WTC11 (cell line): Measurements from ENCODE around the gene LCAT. TPM values are rescaled to one million over a fixed set of nuclear protein-coding genes. Genes with fewer than 3 reads are reported as not detected.

ENCODE experiments used
- ATAC-seq: fragments of 200-7000 bp; cut with Tn5 transposase; 2 replicates; pipeline ENCODE4 v1.10.0; 2021; ENCODE audit warnings: mild to moderate bottlenecking, moderate library complexity
- CTCF ChIA-PET: fragments of 300-600 bp; sonication (Branson Sonifier 250); formaldehyde crosslinking; loops from one replicate; lab custom pipeline; 2021; ENCODE audit warnings: antibody characterized with exemption; lab: Charles Lee
- POLR2A ChIA-PET: fragments of 350-600 bp; sonication (Branson Sonifier 250); formaldehyde crosslinking; loops from one replicate; lab custom pipeline; 2021; ENCODE audit warnings: antibody characterized with exemption; lab: Charles Lee
- DNase-seq: peaks from one replicate; pipeline ENCODE4 v3.0.0; 2021; ENCODE audit warnings: low spot score
- H3K27ac Mint-ChIP-seq: 2 replicates; pipeline ENCODE4 v1.8.0; 2021; ENCODE audit warnings: mixed read lengths
- H3K27me3 Mint-ChIP-seq: 2 replicates; pipeline ENCODE4 v1.8.0; 2021; ENCODE audit warnings: low read depth, mild to moderate bottlenecking, moderate library complexity, mixed read lengths
- H3K36me3 Mint-ChIP-seq: 2 replicates; pipeline ENCODE4 v1.8.0; 2021; ENCODE audit warnings: mixed read lengths
- H3K4me1 Mint-ChIP-seq: 2 replicates; pipeline ENCODE4 v1.8.0; 2022; ENCODE audit warnings: mixed read lengths
- H3K4me3 Mint-ChIP-seq: 2 replicates; pipeline ENCODE4 v1.8.0; 2021; ENCODE audit warnings: mild to moderate bottlenecking, moderate library complexity, mixed read lengths
- H3K9me3 Mint-ChIP-seq: 2 replicates; pipeline ENCODE4 v1.8.0; 2021; ENCODE audit warnings: mixed read lengths
- ELF4 ChIP-seq: sonication (generic); formaldehyde crosslinking; IDR thresholded peaks from 2 replicates; pipeline ENCODE4 v1.8.1; 2022; ENCODE audit warnings: low read depth, mild to moderate bottlenecking, moderate library complexity, missing genetic modification reagents
- EMX1 ChIP-seq: fragments of 250-450 bp; sonication (Bioruptor Pico); IDR thresholded peaks from 2 replicates; pipeline ENCODE4 v1.8.0; 2021; ENCODE audit warnings: mild to moderate bottlenecking
- FOXK1 ChIP-seq: sonication (generic); formaldehyde crosslinking; IDR thresholded peaks from 2 replicates; pipeline ENCODE4 v1.8.0; 2022; ENCODE audit warnings: mild to moderate bottlenecking, moderate library complexity, missing genetic modification reagents
- FOXP1 ChIP-seq: sonication (generic); formaldehyde crosslinking; IDR thresholded peaks from 2 replicates; pipeline ENCODE4 v1.8.0; 2022; ENCODE audit warnings: missing genetic modification reagents, mild to moderate bottlenecking, moderate library complexity, borderline replicate concordance
- GRHL2 ChIP-seq: fragments of 250-450 bp; sonication (Bioruptor Pico); IDR thresholded peaks from 2 replicates; pipeline ENCODE4 v1.8.0; 2022; ENCODE audit warnings: mild to moderate bottlenecking, moderate library complexity; ENCODE audit not compliant: insufficient replicate concordance, severe bottlenecking
- GTF2I ChIP-seq: fragments of 250-450 bp; sonication (Bioruptor Pico); conservative IDR thresholded peaks from 2 replicates; pipeline ENCODE4 v1.4.0; 2021; ENCODE audit warnings: mild to moderate bottlenecking
- NFYB ChIP-seq: sonication (generic); formaldehyde crosslinking; conservative IDR thresholded peaks from 2 replicates; pipeline ENCODE4 v1.8.0; 2022; ENCODE audit warnings: low read depth, missing genetic modification reagents
- NR2C2 ChIP-seq: sonication (generic); formaldehyde crosslinking; IDR thresholded peaks from 2 replicates; pipeline ENCODE4 v1.8.0; 2022; ENCODE audit warnings: mild to moderate bottlenecking, missing genetic modification reagents
- SMAD3 ChIP-seq: sonication (generic); formaldehyde crosslinking; IDR thresholded peaks from 2 replicates; pipeline ENCODE4 v1.8.0; 2022; ENCODE audit warnings: missing genetic modification reagents, mild to moderate bottlenecking, borderline replicate concordance
- SMAD4 ChIP-seq: sonication (generic); formaldehyde crosslinking; IDR thresholded peaks from 2 replicates; pipeline ENCODE4 v1.8.0; 2022; ENCODE audit warnings: mild to moderate bottlenecking, missing genetic modification reagents
- SP1 ChIP-seq: sonication (generic); formaldehyde crosslinking; conservative IDR thresholded peaks from 2 replicates; pipeline ENCODE4 v1.8.1; 2022; ENCODE audit warnings: missing genetic modification reagents
- TCF7 ChIP-seq: sonication (generic); formaldehyde crosslinking; IDR thresholded peaks from 2 replicates; pipeline ENCODE4 v1.8.0; 2022; ENCODE audit warnings: mild to moderate bottlenecking, low read depth, missing genetic modification reagents, moderate library complexity
- ZNF121 ChIP-seq: sonication (generic); formaldehyde crosslinking; IDR thresholded peaks from 2 replicates; pipeline ENCODE4 v1.8.0; 2023; ENCODE audit warnings: missing genetic modification reagents
- ZNF263 ChIP-seq: sonication (generic); formaldehyde crosslinking; IDR thresholded peaks from 2 replicates; pipeline ENCODE4 v1.8.1; 2022; ENCODE audit warnings: low read depth, mild to moderate bottlenecking, moderate library complexity, missing genetic modification reagents
- ZNF423 ChIP-seq: fragments of 250-450 bp; sonication (Bioruptor Pico); IDR thresholded peaks from 2 replicates; pipeline ENCODE4 v2.1.2; 2022; ENCODE audit warnings: mild to moderate bottlenecking, moderate library complexity
- total RNA-seq: library from RNA; stranded (reverse); gene quantifications from 3 replicates; pipeline ENCODE4 v1.2.3, GENCODE V29; 2021
- TF ChIP-seq, protein P1 (sequence below): sonication (generic); formaldehyde crosslinking; IDR thresholded peaks from 2 replicates; pipeline ENCODE4 v1.8.0; 2022; ENCODE audit warnings: mild to moderate bottlenecking, missing genetic modification reagents
- TF ChIP-seq, protein P2 (sequence below): fragments of 200-600 bp; IDR thresholded peaks from 2 replicates; pipeline ENCODE4 v1.8.0; 2022; ENCODE audit warnings: antibody characterized with exemption
- TF ChIP-seq, protein P3 (sequence below): sonication (generic); formaldehyde crosslinking; IDR thresholded peaks from 2 replicates; pipeline ENCODE4 v1.8.0; 2022; ENCODE audit warnings: mild to moderate bottlenecking, missing genetic modification reagents
- TF ChIP-seq, protein P4 (sequence below): sonication (generic); formaldehyde crosslinking; IDR thresholded peaks from 2 replicates; pipeline ENCODE4 v1.8.1; 2023; ENCODE audit warnings: mild to moderate bottlenecking, missing genetic modification reagents, moderate library complexity
- TF ChIP-seq, protein P5 (sequence below): sonication (generic); formaldehyde crosslinking; IDR thresholded peaks from 2 replicates; pipeline ENCODE4 v1.8.0; 2022; ENCODE audit warnings: mild to moderate bottlenecking, missing genetic modification reagents
- TF ChIP-seq, protein P6 (sequence below): sonication (generic); formaldehyde crosslinking; IDR thresholded peaks from 2 replicates; pipeline ENCODE4 v1.8.1; 2022; ENCODE audit warnings: mild to moderate bottlenecking, moderate library complexity, missing genetic modification reagents
- TF ChIP-seq, protein P7 (sequence below): sonication (generic); formaldehyde crosslinking; IDR thresholded peaks from 2 replicates; pipeline ENCODE4 v1.8.1; 2023; ENCODE audit warnings: mild to moderate bottlenecking, missing genetic modification reagents
- TF ChIP-seq, protein P8 (sequence below): sonication (generic); formaldehyde crosslinking; IDR thresholded peaks from 2 replicates; pipeline ENCODE4 v1.8.1; 2022; ENCODE audit warnings: low read depth, mild to moderate bottlenecking, moderate library complexity, missing genetic modification reagents, borderline replicate concordance
- TF ChIP-seq, protein P9 (sequence below): sonication (generic); formaldehyde crosslinking; IDR thresholded peaks from 2 replicates; pipeline ENCODE4 v1.8.1; 2023; ENCODE audit warnings: mild to moderate bottlenecking, missing genetic modification reagents, moderate library complexity

LCAT gene
- total RNA-seq, 1 experiment from 2014 or later = 38.3 TPM

DNA sequence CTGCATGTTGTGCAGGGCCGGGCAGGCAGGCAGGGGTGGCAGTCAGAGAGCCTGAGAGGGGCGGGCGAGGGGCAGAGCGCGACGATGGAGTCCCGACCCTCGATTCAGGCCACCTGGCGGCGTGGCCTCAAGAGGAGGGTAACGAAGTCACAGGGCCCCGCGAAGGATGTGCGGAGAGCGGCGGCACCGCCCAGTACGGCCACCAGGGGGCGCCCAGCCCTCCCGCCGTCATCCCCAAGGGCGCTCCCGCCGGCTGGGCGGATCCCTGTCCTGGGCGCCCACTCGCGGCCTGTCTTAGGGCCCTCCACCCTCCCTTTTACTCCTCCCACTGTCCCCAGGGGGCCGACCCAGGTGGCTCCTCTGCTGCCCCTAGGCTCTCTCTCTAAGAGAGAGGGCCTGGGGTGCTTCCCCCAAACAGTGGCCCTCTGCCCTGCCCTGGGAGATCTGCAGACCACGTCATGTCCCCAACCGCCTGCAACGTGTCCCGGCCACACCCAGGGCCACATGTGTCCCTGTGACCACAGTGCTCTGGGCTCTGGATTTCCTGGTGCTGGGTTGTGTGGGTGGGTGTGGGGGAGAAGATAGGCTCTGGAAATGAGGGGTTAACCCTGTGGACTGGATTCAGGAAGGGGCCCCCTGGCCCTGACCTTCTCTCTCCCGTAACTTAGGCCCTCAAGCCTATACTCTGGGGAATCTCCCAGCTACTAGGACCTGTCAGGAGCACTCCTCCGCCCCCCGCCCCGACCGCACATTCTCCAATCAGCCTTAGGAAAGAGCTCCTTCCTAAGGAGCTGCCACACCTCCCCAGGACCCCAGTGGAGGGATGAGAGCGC, 49.5 kb upstream of the LCAT start:
- POLR2A ChIA-PET = no interaction called here
- Mint-ChIP-seq H3K36me3 (no peaks in the 10 kb centered on the region), H3K4me3 (no peak overlapping the region), H3K9me3 (no peaks in the 10 kb centered on the region), H3K27me3 (peaks cover 20% of the 10 kb centered on the region), H3K4me1 (no peaks in the 10 kb centered on the region), H3K27ac (no peak overlapping the region)
- CTCF ChIA-PET = interaction anchor here (0.6 to 1.3 kb wide), 12 partner anchors 9 to 209 kb away, joined by 3 to 17 read pairs (median 4); no protein-coding TSS in a partner anchor
- peak; percentile 83 for DNase-seq
- ATAC-seq = peak; percentile 89
- TF ChIP-seq FOXK1 (CRISPR knock-in tag) (no peak), SP1 (peak; percentile 61), NR2C2 (CRISPR knock-in tag) (peak; percentile 36; the same call in 1 of the 2 replicates), NFYB (CRISPR knock-in tag) (peak; percentile 11; the same call in 1 of the 2 replicates), GRHL2 (CRISPR knock-in tag) (no peak), SMAD4 (CRISPR knock-in tag) (no peak), EMX1 (CRISPR knock-in tag) (no peak), ZNF263 (peak; percentile 92), TCF7 (CRISPR knock-in tag) (no peak), FOXP1 (CRISPR knock-in tag) (peak; percentile 92; the same call in 1 of the 2 replicates), SMAD3 (CRISPR knock-in tag) (0 out of 2 replicates have a peak, but pooled peaks have one; percentile 51), ZNF423 (CRISPR knock-in tag) (peak; percentile 98), ELF4 (CRISPR knock-in tag) (no peak), GTF2I (CRISPR knock-in tag) (no peak), ZNF121 (CRISPR knock-in tag) (no peak)
- TF ChIP-seq, protein P1, sequence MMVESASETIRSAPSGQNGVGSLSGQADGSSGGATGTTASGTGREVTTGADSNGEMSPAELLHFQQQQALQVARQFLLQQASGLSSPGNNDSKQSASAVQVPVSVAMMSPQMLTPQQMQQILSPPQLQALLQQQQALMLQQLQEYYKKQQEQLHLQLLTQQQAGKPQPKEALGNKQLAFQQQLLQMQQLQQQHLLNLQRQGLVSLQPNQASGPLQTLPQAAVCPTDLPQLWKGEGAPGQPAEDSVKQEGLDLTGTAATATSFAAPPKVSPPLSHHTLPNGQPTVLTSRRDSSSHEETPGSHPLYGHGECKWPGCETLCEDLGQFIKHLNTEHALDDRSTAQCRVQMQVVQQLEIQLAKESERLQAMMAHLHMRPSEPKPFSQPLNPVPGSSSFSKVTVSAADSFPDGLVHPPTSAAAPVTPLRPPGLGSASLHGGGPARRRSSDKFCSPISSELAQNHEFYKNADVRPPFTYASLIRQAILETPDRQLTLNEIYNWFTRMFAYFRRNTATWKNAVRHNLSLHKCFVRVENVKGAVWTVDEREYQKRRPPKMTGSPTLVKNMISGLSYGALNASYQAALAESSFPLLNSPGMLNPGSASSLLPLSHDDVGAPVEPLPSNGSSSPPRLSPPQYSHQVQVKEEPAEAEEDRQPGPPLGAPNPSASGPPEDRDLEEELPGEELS = no peak
- TF ChIP-seq, protein P2, sequence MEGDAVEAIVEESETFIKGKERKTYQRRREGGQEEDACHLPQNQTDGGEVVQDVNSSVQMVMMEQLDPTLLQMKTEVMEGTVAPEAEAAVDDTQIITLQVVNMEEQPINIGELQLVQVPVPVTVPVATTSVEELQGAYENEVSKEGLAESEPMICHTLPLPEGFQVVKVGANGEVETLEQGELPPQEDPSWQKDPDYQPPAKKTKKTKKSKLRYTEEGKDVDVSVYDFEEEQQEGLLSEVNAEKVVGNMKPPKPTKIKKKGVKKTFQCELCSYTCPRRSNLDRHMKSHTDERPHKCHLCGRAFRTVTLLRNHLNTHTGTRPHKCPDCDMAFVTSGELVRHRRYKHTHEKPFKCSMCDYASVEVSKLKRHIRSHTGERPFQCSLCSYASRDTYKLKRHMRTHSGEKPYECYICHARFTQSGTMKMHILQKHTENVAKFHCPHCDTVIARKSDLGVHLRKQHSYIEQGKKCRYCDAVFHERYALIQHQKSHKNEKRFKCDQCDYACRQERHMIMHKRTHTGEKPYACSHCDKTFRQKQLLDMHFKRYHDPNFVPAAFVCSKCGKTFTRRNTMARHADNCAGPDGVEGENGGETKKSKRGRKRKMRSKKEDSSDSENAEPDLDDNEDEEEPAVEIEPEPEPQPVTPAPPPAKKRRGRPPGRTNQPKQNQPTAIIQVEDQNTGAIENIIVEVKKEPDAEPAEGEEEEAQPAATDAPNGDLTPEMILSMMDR = peak; percentile 100
- TF ChIP-seq, protein P3, sequence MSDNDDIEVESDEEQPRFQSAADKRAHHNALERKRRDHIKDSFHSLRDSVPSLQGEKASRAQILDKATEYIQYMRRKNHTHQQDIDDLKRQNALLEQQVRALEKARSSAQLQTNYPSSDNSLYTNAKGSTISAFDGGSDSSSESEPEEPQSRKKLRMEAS (CRISPR knock-in tag) = peak; percentile 88
- TF ChIP-seq, protein P4, sequence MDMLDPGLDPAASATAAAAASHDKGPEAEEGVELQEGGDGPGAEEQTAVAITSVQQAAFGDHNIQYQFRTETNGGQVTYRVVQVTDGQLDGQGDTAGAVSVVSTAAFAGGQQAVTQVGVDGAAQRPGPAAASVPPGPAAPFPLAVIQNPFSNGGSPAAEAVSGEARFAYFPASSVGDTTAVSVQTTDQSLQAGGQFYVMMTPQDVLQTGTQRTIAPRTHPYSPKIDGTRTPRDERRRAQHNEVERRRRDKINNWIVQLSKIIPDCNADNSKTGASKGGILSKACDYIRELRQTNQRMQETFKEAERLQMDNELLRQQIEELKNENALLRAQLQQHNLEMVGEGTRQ (CRISPR knock-in tag) = no peak
- TF ChIP-seq, protein P5, sequence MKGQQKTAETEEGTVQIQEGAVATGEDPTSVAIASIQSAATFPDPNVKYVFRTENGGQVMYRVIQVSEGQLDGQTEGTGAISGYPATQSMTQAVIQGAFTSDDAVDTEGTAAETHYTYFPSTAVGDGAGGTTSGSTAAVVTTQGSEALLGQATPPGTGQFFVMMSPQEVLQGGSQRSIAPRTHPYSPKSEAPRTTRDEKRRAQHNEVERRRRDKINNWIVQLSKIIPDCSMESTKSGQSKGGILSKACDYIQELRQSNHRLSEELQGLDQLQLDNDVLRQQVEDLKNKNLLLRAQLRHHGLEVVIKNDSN (CRISPR knock-in tag) = 0 out of 2 replicates have a peak, but pooled peaks have one; percentile 34
- TF ChIP-seq, protein P6, sequence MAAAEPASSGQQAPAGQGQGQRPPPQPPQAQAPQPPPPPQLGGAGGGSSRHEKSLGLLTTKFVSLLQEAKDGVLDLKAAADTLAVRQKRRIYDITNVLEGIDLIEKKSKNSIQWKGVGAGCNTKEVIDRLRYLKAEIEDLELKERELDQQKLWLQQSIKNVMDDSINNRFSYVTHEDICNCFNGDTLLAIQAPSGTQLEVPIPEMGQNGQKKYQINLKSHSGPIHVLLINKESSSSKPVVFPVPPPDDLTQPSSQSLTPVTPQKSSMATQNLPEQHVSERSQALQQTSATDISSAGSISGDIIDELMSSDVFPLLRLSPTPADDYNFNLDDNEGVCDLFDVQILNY (CRISPR knock-in tag) = 0 out of 2 replicates have a peak, but pooled peaks have one; percentile 55
- TF ChIP-seq, protein P7, sequence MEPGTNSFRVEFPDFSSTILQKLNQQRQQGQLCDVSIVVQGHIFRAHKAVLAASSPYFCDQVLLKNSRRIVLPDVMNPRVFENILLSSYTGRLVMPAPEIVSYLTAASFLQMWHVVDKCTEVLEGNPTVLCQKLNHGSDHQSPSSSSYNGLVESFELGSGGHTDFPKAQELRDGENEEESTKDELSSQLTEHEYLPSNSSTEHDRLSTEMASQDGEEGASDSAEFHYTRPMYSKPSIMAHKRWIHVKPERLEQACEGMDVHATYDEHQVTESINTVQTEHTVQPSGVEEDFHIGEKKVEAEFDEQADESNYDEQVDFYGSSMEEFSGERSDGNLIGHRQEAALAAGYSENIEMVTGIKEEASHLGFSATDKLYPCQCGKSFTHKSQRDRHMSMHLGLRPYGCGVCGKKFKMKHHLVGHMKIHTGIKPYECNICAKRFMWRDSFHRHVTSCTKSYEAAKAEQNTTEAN (CRISPR knock-in tag) = 0 out of 2 replicates have a peak, but pooled peaks have one; percentile 56
- TF ChIP-seq, protein P8, sequence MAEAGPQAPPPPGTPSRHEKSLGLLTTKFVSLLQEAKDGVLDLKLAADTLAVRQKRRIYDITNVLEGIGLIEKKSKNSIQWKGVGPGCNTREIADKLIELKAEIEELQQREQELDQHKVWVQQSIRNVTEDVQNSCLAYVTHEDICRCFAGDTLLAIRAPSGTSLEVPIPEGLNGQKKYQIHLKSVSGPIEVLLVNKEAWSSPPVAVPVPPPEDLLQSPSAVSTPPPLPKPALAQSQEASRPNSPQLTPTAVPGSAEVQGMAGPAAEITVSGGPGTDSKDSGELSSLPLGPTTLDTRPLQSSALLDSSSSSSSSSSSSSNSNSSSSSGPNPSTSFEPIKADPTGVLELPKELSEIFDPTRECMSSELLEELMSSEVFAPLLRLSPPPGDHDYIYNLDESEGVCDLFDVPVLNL (CRISPR knock-in tag) = no peak
- TF ChIP-seq, protein P9, sequence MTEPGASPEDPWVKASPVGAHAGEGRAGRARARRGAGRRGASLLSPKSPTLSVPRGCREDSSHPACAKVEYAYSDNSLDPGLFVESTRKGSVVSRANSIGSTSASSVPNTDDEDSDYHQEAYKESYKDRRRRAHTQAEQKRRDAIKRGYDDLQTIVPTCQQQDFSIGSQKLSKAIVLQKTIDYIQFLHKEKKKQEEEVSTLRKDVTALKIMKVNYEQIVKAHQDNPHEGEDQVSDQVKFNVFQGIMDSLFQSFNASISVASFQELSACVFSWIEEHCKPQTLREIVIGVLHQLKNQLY = no peak
